ENCODE measurements around the gene ISX.

ISX gene

DNA sequence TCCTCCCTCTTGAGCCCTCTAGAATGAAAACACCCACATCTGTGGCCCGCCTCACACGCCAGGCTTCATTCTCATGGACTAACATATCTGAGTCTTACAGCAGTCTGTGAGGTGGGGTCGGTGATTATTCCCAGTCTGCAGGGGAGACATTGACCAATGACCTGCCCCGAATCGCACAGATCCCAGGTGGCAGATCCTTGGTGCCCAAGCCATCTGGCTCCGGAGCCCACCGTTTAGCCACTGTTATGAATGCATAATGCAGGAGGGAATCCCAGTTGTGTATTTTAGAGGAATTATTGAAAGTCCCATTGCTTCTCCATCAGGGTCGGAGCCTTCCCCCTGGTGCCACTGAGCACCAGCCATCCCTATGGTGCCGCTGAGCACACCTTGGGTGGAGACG is 47.4 kb downstream of the ISX start:
- no peak for DNase-seq

DNA sequence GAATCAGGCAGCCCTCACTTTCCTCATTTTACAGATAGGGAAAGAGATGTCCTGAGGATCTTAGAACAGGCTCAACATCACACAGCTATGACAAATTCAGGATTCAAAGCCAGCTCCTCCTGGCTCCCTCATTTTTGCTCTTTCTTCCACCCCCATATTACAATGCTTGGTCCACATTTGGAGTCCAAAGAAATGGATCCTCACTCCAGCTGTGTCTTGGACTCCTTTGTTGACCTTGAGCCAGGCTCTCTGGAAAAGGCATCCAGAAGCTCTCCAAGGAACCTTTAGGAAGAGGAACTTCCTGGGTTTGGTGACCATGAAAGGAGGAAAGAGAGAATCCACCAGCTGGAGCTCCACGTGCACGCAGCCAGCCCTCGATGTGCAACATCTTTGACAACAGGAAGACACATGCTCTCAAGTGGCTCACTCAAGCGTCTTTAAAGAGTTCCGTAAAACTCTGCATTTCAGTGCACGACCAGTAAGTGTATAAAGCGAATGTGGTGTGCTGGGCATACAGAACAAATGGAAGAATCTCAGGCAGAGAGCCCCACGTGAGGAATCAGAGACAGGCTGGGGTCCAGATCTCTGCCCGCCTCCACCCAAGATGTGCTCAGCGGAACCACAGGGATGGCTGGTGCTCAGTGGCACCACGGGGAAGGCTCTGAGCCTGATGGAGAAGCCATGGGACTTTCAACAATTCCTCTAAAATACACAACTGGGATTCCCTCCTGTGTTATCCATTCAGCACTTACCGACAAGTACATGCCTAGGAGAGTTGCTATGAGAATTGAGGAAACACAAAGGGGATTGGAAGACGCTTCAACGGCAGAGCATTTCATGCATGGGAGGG is 48.4 kb downstream of the ISX start:
- DNase-seq: no peak

DNA sequence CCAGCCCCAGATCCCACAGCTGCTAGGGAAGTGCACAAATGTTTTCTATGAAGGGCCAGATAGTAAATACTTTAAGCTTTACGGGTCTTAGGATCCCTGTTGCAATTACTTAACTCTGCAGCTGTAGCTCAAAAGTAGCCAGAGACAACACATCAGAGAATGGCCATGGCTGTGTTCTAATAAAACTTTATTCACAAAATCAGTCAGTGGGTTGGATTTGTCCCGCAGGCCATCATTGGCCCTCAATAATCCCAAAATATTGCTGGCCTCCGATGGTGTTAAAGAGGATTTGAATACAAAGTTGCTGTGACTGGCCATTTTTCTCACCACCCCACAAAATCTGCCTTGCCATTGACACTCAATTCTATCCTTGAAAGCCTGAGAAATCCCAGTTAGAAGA is 49.6 kb downstream of the ISX start:
- DNase-seq: no peak

DNA sequence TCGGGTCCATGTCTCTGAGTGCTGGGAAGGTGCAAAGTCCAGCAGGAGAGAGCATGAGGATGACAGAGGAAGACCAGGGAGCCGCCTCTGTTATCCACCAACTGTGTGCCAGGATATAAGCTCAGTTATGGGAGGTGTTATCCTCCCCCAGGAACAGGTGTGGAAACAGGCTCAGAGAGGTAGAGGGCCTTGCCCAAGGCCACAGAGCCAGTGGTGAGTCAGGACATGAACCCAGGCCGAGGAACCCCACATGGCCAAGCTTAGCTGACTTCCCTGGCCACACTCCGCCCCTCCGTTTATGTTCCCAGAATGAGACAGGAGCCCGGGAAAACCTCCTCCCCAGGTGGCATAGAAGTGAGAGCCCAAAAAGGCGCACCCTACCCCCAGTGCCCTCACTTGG is 50.3 kb downstream of the ISX start:
- DNase-seq: no peak

DNA sequence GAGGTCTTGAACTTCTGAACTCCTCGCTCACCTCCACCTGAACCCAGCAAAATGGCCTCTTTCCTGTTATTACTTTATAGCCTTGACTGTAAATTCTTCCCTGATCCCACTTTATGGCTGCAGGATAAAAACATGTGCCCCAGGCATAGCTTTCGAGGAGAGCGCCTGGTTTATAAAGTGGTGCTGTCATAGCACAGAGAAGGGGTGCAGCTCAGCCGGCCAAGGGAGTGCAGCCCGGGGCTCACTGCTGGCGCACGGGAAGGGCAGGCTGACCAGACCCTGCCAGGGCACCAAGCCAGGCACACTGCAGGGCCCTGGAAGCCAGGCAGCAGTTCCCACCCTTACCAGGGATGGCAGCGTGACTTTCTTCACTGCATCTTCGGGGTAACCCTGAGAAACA is 50.9 kb downstream of the ISX start:
- DNase-seq: no peak

DNA sequence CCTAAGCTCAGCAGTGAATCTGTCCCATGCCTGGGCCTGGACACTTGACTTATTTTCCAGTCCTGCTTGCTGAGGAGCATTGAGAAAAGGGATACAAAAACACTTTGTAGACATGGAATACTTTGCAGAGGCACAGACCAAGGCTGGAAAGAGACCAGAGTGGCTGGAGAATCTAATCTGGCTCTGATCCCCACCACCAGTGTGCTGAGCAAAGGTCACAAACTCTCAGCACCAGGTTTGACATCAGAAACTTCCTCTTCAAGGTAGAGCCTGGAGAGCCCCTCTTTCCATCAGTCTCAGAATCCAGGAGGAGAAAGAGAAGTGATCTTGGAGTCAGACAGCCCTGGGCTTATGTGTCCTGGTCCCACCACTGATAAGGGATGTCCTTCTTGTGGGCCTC is 53.5 kb downstream of the ISX start:
- no peak for DNase-seq

DNA sequence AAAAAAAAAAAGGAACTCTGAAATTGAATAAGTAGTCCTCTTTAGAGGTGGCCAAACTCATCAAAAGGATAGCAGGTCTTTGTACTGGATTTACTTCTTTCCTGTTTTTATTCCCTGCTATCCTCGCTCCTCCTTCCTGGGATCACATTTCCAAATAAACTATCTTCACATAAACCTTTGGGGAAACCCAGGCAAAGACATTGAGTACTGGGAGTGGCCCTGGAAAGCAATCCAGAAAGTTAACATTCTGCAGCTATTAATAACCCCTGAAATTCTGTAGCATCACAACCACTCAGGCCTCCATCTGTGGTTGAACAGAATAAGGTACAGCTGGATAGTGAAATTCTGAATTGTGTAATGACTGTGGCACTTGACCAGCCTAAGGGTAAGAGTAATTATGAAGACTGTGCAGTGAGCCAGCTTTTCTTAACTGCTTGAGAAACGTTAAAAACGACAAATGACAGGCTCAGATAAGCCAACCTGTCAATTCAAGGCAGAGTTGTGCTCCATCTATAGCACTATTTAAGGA is 58.8 kb downstream of the ISX start:
- no peak for DNase-seq

DNA sequence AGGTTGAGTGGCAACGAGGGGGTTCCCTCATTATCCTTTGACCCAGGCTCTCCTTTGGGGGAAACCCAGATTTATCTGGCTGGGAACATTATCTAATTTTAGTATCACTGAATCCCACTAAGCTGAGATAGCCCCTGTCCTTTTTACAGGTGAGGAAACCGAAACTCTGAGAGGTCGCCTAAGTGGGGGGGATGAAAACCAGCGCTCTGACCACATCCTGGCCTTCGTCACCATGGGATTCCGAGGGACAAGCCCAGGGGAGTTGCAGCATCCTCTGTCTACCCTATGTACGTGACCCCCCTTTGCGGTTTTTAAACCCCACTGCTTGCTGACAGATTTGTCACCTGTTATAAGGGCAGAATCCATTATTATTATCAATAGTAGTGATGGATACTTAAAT is 61.0 kb downstream of the ISX start:
- DNase-seq: no peak

DNA sequence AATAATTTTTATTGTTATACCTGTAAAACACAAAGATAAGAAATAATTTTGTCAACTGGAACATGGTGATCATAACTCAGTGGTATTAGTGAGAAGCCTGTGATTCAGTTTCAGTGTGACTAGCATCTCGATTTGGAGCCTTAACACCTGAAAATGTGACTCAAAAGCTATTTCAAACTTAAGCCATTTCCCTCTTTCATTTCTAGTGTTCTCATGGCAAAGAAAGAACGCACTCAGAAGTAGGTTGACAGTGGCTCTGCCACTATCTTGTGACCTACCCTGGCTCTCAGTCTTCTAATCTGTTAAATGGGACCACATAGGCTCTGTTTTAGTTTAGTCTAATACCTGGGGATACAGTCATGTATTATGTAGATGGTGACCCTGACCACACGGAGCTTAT is 62.7 kb downstream of the ISX start:
- DNase-seq: no peak

DNA sequence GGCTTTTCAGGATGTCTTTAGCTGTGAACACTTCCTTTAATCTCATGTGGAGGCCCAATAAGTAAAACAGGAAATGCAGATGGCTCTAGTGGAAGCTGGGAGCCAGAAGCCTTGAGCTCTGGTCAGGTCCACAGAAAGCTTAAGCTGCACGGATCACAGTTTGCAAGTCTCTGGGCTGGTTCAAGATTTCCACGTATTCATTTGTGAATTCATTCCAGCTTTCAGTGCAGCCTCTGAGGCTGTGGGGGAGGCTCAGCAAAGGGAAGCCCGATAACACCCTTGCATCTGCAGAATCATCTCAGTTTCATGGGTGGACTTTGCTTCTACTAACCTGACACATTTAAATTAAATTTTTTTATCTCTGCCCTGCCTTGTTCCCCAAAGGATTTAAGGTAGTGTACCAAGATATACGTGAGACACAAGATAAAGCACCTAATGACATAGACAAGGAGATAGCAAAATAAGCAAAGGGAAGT is 65.6 kb downstream of the ISX start:
- no peak for DNase-seq

DNA sequence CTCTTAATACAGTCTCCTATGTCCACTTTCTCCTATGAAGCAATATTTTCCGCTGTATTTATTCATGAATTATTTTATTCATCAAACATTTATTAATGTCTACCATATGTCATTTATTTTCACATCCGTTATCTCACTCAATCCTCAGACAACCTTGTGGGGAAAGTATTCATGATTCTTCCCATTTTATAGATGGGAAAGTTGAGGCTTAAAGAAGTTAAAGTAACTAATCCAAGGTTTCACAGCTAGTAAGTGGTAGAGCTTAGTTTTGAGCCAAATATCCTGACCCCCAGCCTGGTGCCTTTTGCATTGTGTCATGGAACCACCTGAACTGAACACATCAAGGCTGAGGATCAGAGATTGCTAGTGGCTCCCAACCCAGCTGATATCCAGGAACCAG is 66.6 kb downstream of the ISX start:
- no peak for DNase-seq

DNA sequence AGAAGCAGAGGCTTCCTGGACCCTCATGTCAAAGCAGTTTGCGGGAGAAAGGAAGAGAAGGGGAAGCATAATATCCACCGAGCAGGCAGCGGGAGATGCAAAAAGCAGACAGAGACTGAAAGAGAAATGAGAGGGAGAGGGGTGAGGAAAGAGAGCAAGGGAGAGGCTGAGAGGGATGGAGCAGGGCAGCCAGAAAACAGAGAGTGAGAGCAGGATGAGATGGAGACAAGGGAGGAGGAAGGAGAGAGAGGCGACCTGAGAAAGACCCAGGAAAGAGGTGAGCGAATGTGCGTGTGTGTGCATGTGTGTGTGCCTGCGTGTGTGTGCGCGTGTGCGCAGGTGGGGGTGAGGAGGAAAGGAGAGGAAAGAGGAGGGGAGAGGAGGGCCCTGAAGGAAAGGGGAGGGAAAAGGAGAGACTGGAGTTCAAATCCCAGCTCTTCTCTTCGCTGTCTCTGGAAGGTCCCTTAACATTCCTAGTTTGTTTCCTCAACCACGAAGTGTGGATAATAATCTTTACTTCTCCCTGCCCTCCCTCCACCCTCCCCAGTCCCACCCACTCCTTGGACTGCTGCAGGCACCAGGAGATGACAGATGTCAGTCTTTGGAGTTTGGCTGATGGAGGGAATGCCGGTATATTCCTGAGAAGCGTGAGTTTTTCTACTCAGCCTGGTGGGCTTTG is 67.9 kb downstream of the ISX start:
- no peak for DNase-seq

DNA sequence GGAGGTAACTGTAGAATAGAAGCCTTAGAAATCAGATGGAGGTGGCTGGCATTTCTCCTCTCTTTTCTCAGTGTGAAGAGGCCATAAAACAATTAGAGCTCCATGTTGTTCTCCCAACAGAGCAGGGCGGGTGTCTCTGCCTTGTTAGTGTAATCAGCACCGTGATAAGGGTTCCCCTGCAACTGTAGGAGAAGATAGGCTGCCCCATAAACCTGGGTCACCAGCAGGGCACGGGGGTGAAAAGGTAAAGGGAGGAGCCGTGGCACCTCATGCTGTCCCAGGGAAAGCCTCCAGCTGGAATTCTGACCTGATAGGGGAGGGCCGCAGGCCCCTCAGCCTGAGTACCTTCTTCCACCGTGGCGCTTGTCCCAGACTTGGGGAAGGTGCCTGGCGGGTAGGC is 68.7 kb downstream of the ISX start:
- no peak for DNase-seq

DNA sequence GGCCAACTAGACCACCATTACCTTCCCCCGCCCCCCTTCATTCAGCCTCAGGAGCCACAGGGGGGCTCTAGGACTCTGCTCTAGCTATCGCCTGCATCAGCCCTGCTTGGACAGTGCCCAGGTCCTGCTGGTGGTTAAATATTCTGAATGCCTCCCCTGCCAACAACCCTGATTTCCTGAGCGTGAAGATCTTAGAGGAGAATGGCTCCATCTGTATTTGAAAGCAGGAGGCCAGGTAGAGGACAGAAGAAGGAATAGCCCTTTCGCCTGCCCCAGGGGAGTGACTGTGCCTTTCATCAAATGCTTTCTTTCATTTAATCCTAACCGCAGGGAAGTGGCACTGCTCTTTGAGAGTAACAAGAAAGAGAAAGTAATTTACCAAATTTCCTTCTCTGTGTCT is 69.2 kb downstream of the ISX start:
- no peak for DNase-seq

Measured in fibroblast of skin of back (primary cell).